HepG2 (cell line): ENCODE measurements around the gene PEMT. TPM values are rescaled to one million over a fixed set of nuclear protein-coding genes. Genes with fewer than 3 reads are reported as not detected.

Experiments used
- ADNP ChIP-seq: sonication (generic); formaldehyde crosslinking; IDR thresholded peaks from 2 replicates; pipeline ENCODE4 v1.4.0; 2020; ENCODE audit warnings: missing genetic modification reagents
- CCAR2 ChIP-seq: fragments of 200-400 bp; formaldehyde crosslinking; optimal IDR thresholded peaks from 2 replicates; pipeline ENCODE3; 2018; ENCODE audit warnings: low read depth, mild to moderate bottlenecking, low read length, moderate library complexity
- CHCHD3 ChIP-seq: sonication (generic); formaldehyde crosslinking; IDR thresholded peaks from 2 replicates; pipeline ENCODE4 v1.8.0; 2022; ENCODE audit warnings: mild to moderate bottlenecking, missing genetic modification reagents, moderate library complexity
- EED ChIP-seq: sonication (generic); formaldehyde crosslinking; IDR thresholded peaks from 2 replicates; pipeline ENCODE4 v1.5.0; 2020; ENCODE audit warnings: mild to moderate bottlenecking, missing genetic modification reagents
- MBD4 ChIP-seq: IDR thresholded peaks from 2 replicates; pipeline ENCODE4 v1.6.1; 2012; ENCODE audit warnings: low read length, inconsistent platforms, borderline replicate concordance
- MTF2 ChIP-seq: sonication (generic); formaldehyde crosslinking; IDR thresholded peaks from 2 replicates; pipeline ENCODE4 v1.5.0; 2020; ENCODE audit warnings: missing genetic modification reagents, borderline replicate concordance
- SMAD9 ChIP-seq: sonication (generic); formaldehyde crosslinking; IDR thresholded peaks from 2 replicates; pipeline ENCODE4 v1.5.1; 2020; ENCODE audit warnings: mild to moderate bottlenecking, missing genetic modification reagents
- TOPORS ChIP-seq: sonication (generic); formaldehyde crosslinking; IDR thresholded peaks from 2 replicates; pipeline ENCODE4 v1.8.0; 2023; ENCODE audit warnings: mild to moderate bottlenecking, missing genetic modification reagents
- TP53 ChIP-seq: sonication (generic); formaldehyde crosslinking; conservative IDR thresholded peaks from 2 replicates; pipeline ENCODE4 v1.4.0; 2020; ENCODE audit warnings: missing genetic modification reagents
- ZFP36L2 ChIP-seq: sonication (generic); formaldehyde crosslinking; IDR thresholded peaks from 2 replicates; pipeline ENCODE4 v1.4.0; 2020; ENCODE audit warnings: missing genetic modification reagents
- ZNF138 ChIP-seq: sonication (generic); formaldehyde crosslinking; IDR thresholded peaks from 2 replicates; pipeline ENCODE4 v1.5.0; 2020; ENCODE audit warnings: mild to moderate bottlenecking, low read depth, missing genetic modification reagents
- ZNF143 ChIP-seq: sonication (generic); formaldehyde crosslinking; IDR thresholded peaks from 2 replicates; pipeline ENCODE4 v1.4.0; 2020; ENCODE audit warnings: missing genetic modification reagents
- ZNF207 ChIP-seq: fragments of 450-650 bp; IDR thresholded peaks from 2 replicates; pipeline ENCODE4 v1.6.1; 2016; ENCODE audit warnings: antibody characterized with exemption, borderline replicate concordance
- ZNF510 ChIP-seq: sonication (generic); formaldehyde crosslinking; IDR thresholded peaks from 2 replicates; pipeline ENCODE4 v1.4.0; 2020; ENCODE audit warnings: low read depth, mild to moderate bottlenecking, missing genetic modification reagents
- ZNF709 ChIP-seq: sonication (generic); formaldehyde crosslinking; IDR thresholded peaks from 2 replicates; pipeline ENCODE4 v1.5.0; 2020; ENCODE audit warnings: mild to moderate bottlenecking, missing genetic modification reagents
- ZNF772 ChIP-seq: sonication (generic); formaldehyde crosslinking; IDR thresholded peaks from 2 replicates; pipeline ENCODE4 v1.5.0; 2020; ENCODE audit warnings: mild to moderate bottlenecking, missing genetic modification reagents
- polyA plus RNA-seq, 8 experiments: library from polyadenylated mRNA; depleted of rRNA in 3 of 8; stranded (reverse) in 7 of 8; unstranded in 1 of 8; fragments of >200 nt; fragmentation: Illumina TruSeq in 4 of 8; extraction: Trizol in 4 of 8; gene quantifications; 2 replicates each; pipeline versions ENCODE4 v1.2.1 to v1.2.3, GENCODE V29; 2011 to 2016; ENCODE audit warnings: low read depth in 4 of 8, missing spikeins in 1 of 8, mixed read lengths in 1 of 8; ENCODE audit not compliant: insufficient read depth in 1 of 8
- total RNA-seq, 5 experiments: library from RNA; depleted of rRNA; stranded (reverse); fragments of >200 nt; fragmentation: Illumina TruSeq; extraction: Trizol; gene quantifications; 2 replicates each; pipeline ENCODE4 v1.2.3, GENCODE V29; 2016; ENCODE audit warnings: low read depth in 1 of 5
- TF ChIP-seq, protein P1 (sequence below): sonication (generic); formaldehyde crosslinking; IDR thresholded peaks from 2 replicates; pipeline ENCODE4 v1.5.0; 2020; ENCODE audit warnings: mild to moderate bottlenecking, missing genetic modification reagents
- TF ChIP-seq, protein P2 (sequence below): sonication (generic); formaldehyde crosslinking; IDR thresholded peaks from 2 replicates; pipeline ENCODE4 v1.4.0; 2020; ENCODE audit warnings: mild to moderate bottlenecking, low read depth, missing genetic modification reagents
- TF ChIP-seq, protein P3 (sequence below), 2 experiments: fragments of 450-650 bp in 1 of 2; sonication (generic) in 1 of 2; formaldehyde crosslinking in 1 of 2; IDR thresholded peaks; 2 replicates each; pipeline versions ENCODE4 v1.6.1 to v1.8.0; 2016 to 2022; ENCODE audit warnings: antibody characterized with exemption in 1 of 2, mild to moderate bottlenecking in 1 of 2, missing genetic modification reagents in 1 of 2

PEMT gene
- total and polyA plus RNA-seq, 2 of the 13 experiments (the other 11 are each of a cell fraction or from before 2014, with no cell fraction given), result 31.7 to 43.6 TPM

DNA sequence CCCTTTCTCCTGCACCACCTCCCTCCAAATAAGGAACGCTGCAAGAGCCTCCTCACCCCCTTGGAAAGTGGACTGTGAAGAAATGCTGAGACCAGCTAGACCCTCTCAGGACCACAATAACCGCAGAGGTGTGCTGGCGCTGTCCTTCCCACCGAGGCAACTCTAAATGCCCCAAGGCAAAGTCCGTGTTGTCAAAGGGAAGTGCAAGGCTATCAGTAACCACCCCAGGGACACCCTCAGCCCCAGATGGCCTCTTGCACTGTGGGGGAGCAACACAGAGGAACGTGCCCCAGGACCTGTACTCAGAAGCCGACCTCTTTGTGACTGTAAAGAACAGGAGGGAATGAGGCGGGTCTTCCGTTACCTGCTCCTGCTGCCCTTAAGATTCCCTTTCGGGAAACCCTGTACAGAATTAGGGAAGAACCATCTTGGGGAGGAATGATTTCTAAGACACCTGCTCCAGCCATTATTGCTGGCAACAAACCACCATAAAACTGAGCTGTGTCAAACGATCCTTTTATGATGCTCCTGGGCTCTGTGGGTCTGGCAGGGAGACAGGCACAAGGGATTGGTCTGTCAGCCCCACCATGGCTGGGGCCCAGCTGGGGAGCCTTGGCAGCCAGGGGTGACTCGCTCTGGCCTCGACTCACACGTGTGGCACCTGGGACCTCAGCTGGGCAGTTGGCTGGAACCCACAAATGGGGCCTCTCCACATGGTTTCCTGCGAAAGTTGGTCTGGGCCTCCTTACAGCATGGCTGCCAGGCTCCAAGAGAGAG, 129.3 kb downstream of the PEMT start (continued):
- TF ChIP-seq, protein P1, sequence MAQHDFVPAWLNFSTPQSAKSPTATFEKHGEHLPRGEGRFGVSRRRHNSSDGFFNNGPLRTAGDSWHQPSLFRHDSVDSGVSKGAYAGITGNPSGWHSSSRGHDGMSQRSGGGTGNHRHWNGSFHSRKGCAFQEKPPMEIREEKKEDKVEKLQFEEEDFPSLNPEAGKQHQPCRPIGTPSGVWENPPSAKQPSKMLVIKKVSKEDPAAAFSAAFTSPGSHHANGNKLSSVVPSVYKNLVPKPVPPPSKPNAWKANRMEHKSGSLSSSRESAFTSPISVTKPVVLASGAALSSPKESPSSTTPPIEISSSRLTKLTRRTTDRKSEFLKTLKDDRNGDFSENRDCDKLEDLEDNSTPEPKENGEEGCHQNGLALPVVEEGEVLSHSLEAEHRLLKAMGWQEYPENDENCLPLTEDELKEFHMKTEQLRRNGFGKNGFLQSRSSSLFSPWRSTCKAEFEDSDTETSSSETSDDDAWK (CRISPR knock-in tag), result no peak
- TF ChIP-seq, protein P2, sequence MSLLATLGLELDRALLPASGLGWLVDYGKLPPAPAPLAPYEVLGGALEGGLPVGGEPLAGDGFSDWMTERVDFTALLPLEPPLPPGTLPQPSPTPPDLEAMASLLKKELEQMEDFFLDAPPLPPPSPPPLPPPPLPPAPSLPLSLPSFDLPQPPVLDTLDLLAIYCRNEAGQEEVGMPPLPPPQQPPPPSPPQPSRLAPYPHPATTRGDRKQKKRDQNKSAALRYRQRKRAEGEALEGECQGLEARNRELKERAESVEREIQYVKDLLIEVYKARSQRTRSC, result no peak
- TF ChIP-seq SMAD9 (CRISPR knock-in tag) (no peak), ZNF510 (no peak), MTF2 (CRISPR knock-in tag) (no peak), ZNF709 (peak; percentile 53; the same call in 1 of the 2 replicates), ZNF207 (no peak), ZNF143 (CRISPR knock-in tag) (no peak), EED (CRISPR knock-in tag) (no peak), TOPORS (CRISPR knock-in tag) (peak; percentile 37; the same call in 1 of the 2 replicates), ADNP (no peak), ZFP36L2 (no peak), ZNF772 (CRISPR knock-in tag) (0 out of 2 replicates have a peak, but pooled peaks have one; percentile 22), MBD4 (no peak), TP53 (no peak), CCAR2 (no peak), ZNF138 (CRISPR knock-in tag) (no peak), CHCHD3 (no peak)
- TF ChIP-seq, protein P3, sequence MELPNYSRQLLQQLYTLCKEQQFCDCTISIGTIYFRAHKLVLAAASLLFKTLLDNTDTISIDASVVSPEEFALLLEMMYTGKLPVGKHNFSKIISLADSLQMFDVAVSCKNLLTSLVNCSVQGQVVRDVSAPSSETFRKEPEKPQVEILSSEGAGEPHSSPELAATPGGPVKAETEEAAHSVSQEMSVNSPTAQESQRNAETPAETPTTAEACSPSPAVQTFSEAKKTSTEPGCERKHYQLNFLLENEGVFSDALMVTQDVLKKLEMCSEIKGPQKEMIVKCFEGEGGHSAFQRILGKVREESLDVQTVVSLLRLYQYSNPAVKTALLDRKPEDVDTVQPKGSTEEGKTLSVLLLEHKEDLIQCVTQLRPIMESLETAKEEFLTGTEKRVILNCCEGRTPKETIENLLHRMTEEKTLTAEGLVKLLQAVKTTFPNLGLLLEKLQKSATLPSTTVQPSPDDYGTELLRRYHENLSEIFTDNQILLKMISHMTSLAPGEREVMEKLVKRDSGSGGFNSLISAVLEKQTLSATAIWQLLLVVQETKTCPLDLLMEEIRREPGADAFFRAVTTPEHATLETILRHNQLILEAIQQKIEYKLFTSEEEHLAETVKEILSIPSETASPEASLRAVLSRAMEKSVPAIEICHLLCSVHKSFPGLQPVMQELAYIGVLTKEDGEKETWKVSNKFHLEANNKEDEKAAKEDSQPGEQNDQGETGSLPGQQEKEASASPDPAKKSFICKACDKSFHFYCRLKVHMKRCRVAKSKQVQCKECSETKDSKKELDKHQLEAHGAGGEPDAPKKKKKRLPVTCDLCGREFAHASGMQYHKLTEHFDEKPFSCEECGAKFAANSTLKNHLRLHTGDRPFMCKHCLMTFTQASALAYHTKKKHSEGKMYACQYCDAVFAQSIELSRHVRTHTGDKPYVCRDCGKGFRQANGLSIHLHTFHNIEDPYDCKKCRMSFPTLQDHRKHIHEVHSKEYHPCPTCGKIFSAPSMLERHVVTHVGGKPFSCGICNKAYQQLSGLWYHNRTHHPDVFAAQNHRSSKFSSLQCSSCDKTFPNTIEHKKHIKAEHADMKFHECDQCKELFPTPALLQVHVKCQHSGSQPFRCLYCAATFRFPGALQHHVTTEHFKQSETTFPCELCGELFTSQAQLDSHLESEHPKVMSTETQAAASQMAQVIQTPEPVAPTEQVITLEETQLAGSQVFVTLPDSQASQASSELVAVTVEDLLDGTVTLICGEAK (IDR thresholded peaks at IDR 0.05), result no peak
- TF ChIP-seq, protein P3 (CRISPR knock-in tag; IDR thresholded peaks at IDR 0.05), result peak; percentile 39; the same call in 1 of the 2 replicates
